AG04450 (cell line): ENCODE results near the gene CLDN5. TPM values are rescaled to one million over a fixed set of nuclear protein-coding genes. Genes with fewer than 3 reads are reported as not detected.
A peak's percentile ranks its signal among the peaks of the same experiment; 100 is the strongest.

Source experiments
- CTCF ChIA-PET: fragments of 300-600, 350-600 bp; formaldehyde crosslinking; extraction: SDS; loops from one replicate; lab custom pipeline; 2022; ENCODE audit warnings: antibody characterized with exemption, inconsistent platforms; lab: Charles Lee
- POLR2A ChIA-PET: fragments of 350-600 bp; formaldehyde crosslinking; extraction: SDS; loops from one replicate; lab custom pipeline; 2021; ENCODE audit warnings: antibody characterized with exemption, inconsistent platforms; lab: Yijun Ruan, JAX
- DNase-seq: peaks from one replicate; pipeline ENCODE4 v3.0.0-alpha.2; 2011; ENCODE audit warnings: low read depth, low spot score
- H3K27ac ChIP-seq: one replicate; pipeline ENCODE4 v1.5.1; 2012; ENCODE audit warnings: low read depth, low read length, control low read depth
- H3K27me3 ChIP-seq: one replicate; pipeline ENCODE4 v1.6.0; 2012; ENCODE audit warnings: low read length; ENCODE audit not compliant: control insufficient read depth, insufficient read depth
- H3K4me3 ChIP-seq: 2 replicates; pipeline ENCODE4 v1.5.1; 2011; ENCODE audit warnings: mild to moderate bottlenecking, low read depth, low read length, control low read depth
- H3K9me3 ChIP-seq: 2 replicates; pipeline ENCODE4 v1.5.1; 2012; ENCODE audit warnings: low read length; ENCODE audit not compliant: control insufficient read depth, insufficient read depth
- CTCF ChIP-seq: IDR thresholded peaks from 2 replicates; pipeline ENCODE4 v1.5.1; 2011; ENCODE audit warnings: low read depth, low read length, control low read depth, inconsistent platforms
- polyA minus RNA-seq: library from RNA; depleted of rRNA, polyadenylated mRNA; stranded (reverse); fragments of >200 nt; gene quantifications from 2 replicates; pipeline ENCODE4 v1.2.3, GENCODE V29; 2011; rRNA and poly(A)+ RNA removed
- polyA plus RNA-seq: library from polyadenylated mRNA; depleted of rRNA; stranded (reverse); fragments of >200 nt; gene quantifications from 2 replicates; pipeline ENCODE4 v1.2.3, GENCODE V29; 2011; rRNA removed

Gene CLDN5
- 0.05 TPM in 1 of 2 replicates, not detected in the other for polyA plus RNA-seq
- polyA minus RNA-seq: not detected in 2 replicates

GRCh38 chr22:19524170-19525115, at the start of gene CLDN5:
TSS of gene CLDN5 (minus strand) at chr22:19524410. CDS start at chr22:19524255, 155 bp downstream.
- Histone ChIP-seq H3K27me3 (peaks cover 23% of the 10 kb centered on the region), H3K4me3 (peak within 1 kb of the TSS; percentile 42), H3K27ac (no peak within 1 kb of the TSS), H3K9me3 (no peaks in the 10 kb centered on the region; the same call in 1 of the 2 replicates)
- POLR2A ChIA-PET: no interaction called here
- no peak for DNase-seq
- no peak for TF ChIP-seq CTCF
- CTCF ChIA-PET: no interaction called here

GRCh38 chr22:19571995-19572394, 47.8 kb upstream of the CLDN5 start:
- CTCF ChIA-PET: no interaction called here
- POLR2A ChIA-PET: no interaction called here
- Histone ChIP-seq H3K27me3 (peaks cover 4% of the 10 kb centered on the region), H3K27ac (no peak overlapping the region), H3K4me3 (no peak overlapping the region), H3K9me3 (no peaks in the 10 kb centered on the region; the same call in 1 of the 2 replicates)
- DNase-seq: no peak
- TF ChIP-seq CTCF: no peak

- Histone ChIP-seq H3K27me3 (peaks cover 4% of the 10 kb centered on the region), H3K4me3 (no peak overlapping the region), H3K9me3 (peaks cover 6% of the 10 kb centered on the region; the same call in 1 of the 2 replicates), H3K27ac (no peak overlapping the region)
- DNase-seq: peak; percentile 24
- no peak for TF ChIP-seq CTCF
- CTCF ChIA-PET: no interaction called here
- POLR2A ChIA-PET: no interaction called here
Measured at GRCh38 chr22:19571207-19571795, 47.1 kb upstream of the CLDN5 start.

- peaks cover 7% of the 10 kb centered on the region for H3K27me3 ChIP-seq
- ChIA-PET POLR2A (no interaction called here), CTCF (interaction anchor here (2.1 kb wide), 1 partner anchor 15 kb away, joined by 7 read pairs; no protein-coding TSS in a partner anchor)
- H3K4me3 ChIP-seq: no peak overlapping the region
- H3K27ac ChIP-seq: no peak overlapping the region
- TF ChIP-seq CTCF: no peak
- H3K9me3 ChIP-seq: peaks cover 7% of the 10 kb centered on the region; the same call in 1 of the 2 replicates
- no peak for DNase-seq
Measured at GRCh38 chr22:19569976-19570375, 45.8 kb upstream of the CLDN5 start.
